HG03060 (cell line): ENCODE results near the gene SYT2.

Experiments used
- ATAC-seq: cut with Tn5 transposase; IDR thresholded peaks from one replicate; pipeline ENCODE4 v1.9.1; 2021; ENCODE audit warnings: low read depth, moderate number of reproducible peaks; ENCODE audit not compliant: unreplicated experiment

Gene SYT2

DNA sequence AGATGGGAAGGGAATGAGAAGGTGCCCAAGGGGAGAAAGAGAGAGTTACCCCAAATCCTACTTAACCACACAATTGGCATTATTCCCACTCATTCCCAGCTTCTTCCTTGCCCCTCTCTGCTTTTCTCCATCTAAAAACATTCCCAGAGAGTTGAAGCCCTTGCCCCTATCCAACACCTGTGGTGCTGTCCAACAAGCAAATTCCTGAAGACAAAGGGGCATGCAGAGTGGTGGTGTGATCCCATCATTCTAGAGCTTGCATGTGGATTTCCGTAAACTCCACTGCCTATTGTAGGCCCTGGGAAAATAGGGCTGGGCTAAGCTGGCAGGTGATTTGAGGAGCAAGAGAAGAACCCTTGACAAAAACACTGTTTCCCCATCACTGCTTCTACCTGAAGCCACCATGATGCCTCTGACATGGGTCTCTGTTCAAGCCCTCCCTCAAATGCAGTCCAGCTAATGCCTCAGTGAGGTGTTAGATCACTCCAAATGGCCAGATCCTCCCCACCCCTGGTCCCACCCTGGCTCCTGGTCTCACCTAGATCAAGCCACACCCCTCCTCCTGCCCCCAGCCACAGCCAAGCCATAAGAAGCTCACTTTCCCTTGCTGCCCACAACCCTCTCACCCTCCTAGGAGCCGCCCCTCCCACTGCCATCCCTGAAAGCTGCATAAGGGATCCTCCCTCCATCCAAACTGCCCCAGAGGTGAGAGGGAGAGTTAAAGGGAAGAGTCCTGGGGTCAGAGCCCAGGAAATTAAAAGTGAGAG lies 29.5 kb downstream of the SYT2 start:
- no peak for ATAC-seq

- no peak for ATAC-seq
Observed at GRCh38 chr1:202679406-202680177, 30.7 kb downstream of the SYT2 start.

GRCh38 chr1:202677433-202677832 lies 32.8 kb downstream of the SYT2 start:
- no peak for ATAC-seq

GRCh38 chr1:202673531-202673930 lies 36.7 kb downstream of the SYT2 start:
- no peak for ATAC-seq

- no peak for ATAC-seq
Observed at GRCh38 chr1:202671399-202671798, 38.9 kb downstream of the SYT2 start.

GRCh38 chr1:202665417-202665816 lies 44.8 kb downstream of the SYT2 start:
- no peak for ATAC-seq

DNA sequence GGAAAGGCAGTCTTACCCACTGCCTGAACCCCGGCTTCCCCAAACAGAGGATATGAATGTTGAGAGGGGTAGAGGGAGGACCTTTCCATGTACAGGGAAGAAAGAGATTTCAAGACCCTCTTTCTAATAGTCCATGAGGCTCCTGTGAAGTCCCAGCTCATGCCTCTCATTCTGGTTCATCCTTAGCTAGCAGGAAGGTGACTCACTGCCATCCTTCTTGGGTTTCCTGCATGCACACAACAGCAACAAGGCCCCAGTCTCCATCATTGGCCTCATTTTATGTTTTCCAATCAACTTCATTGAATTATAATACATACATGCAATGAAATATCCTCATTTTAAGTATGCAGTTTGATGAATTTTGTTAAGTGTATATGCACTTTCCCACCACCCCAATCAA lies 46.2 kb downstream of the SYT2 start:
- ATAC-seq: no peak

DNA sequence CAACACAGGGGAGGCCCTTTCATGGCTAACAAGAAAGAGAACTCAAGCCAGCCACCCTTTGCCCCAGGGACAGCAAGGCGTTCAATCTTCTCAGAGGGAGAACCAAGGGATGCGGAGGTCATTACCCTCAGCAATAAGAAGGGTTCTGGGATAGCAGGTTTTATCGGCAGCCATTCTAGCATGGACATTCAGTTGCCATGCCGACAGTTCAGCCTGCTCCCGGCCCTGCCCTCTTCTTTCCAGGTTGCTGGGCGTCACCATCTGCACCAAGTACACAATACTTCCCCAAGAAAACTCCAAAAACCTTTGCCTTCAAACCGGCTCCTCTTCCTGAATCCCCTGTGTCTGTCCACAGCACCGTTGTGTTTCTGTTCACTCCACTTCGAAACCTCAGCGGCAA lies 47.1 kb downstream of the SYT2 start:
- ATAC-seq: no peak

- no peak for ATAC-seq
Observed at GRCh38 chr1:202662081-202662480, 48.2 kb downstream of the SYT2 start.

DNA sequence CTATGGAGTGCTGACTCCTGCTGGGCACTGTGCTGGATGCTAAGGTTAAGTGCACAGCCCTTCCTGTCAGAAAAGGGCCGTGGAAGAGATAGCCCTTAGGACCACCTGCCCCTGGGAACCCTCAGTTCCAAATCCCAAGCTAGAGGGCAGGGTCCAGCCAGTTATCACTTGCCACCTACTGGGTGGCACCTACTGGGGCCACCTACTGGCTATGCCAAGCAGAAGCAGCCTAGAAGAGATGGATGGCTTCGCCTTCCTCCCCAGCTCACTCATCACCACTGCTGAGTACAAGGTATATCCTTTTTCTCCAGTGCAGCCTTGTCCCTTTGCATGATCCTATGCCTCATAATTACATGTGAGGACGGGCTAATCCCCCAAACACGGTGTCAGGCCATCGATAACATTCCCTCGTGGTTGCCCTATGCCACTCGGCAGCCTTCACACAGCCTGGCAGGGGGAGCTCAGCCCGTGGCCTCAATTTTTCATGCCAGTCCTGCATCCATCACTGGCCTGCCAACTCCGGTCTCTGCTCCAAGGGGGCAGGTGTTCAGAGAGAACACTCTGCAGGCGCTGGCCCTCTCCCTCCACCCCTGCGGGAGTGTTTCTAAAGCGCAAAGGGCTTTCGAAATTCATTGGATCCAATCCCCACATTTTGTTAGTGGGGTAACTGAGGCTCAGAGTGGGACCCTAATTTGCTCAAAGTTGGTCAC lies 49.0 kb downstream of the SYT2 start:
- ATAC-seq: no peak

- ATAC-seq: no peak
Observed at GRCh38 chr1:202659974-202660373, 50.3 kb downstream of the SYT2 start.

GRCh38 chr1:202659541-202659940 lies 50.7 kb downstream of the SYT2 start:
- no peak for ATAC-seq

DNA sequence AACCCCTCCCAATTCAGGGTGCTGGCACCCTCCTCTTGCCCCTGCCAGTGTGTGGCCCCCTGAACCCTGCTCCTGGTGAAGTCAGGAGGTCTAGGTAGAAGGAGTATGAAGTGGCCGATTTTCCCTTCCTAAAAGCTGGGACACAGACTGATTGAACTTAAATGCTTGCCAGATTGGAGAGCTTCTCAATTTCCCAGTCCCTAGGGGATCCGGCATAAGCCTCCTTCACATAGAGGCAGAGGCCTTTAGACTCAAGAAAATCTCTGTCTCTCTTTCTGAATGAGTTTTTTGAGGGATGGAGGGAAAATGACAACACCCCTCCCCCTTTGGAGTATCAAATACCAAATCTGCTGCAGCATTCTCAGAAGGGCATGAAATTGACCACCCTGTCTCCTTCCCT lies 51.5 kb downstream of the SYT2 start:
- no peak for ATAC-seq

DNA sequence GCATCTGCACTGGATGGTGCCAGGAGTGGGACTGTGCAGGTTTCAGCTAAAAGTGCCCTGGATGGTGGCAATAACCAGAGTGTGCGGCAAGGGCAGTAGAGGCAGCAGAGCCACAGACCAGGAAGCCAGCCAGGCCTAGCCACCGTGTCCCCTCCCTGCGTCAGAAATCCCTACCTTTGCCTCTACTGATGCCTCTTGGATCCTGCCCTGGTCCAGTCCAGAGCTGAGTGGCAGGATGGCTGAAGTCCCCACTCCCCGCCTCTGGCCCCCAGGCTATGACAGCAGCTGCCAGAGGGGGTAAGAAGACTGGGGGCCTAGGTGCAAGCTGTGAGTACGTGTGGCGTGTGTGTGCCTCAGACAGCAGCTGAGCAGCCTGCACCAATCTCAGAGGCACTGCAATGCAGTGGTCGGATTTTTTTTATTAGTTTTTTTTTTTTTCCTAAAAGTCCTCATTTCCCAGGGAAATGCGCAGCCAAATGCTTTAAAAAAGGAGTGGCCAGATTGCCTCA lies 51.9 kb downstream of the SYT2 start:
- ATAC-seq: no peak

DNA sequence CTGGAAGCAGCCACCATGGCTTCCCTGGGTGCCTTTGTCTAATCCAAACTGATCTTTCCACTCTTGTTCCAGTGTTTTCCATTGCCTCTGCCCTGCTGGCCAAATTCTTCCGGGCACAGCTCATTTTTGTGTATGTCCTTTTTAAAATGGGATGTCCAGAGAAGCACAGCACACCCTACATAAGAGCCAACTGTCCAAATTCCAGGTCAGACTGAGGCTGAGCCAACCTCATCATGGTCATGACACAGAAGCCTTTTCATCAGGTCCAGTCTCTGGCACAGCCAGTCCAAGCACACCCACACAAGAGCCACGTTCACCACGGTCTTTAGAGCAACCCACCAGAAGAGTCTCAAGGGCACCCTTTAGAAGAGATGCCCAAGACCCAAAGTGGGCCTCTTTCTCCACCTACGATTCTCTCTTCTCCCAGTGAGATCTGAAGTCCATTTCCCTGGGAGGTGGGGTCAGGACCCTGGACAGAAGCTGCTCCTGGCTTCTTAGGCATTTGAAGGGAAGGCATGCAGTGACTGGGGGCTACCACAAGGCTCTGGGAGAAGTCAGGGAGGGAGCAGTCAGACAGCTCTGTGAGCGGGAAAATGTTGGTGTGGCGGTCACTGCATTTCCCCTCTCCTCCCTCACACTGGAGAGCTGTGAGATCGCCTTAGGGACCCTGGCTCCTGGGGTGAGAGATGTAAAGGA lies 53.2 kb downstream of the SYT2 start:
- no peak for ATAC-seq

- no peak for ATAC-seq
Observed at GRCh38 chr1:202656057-202656456, 54.2 kb downstream of the SYT2 start.

GRCh38 chr1:202654079-202654478 lies 56.2 kb downstream of the SYT2 start:
- no peak for ATAC-seq

- ATAC-seq: no peak
Observed at GRCh38 chr1:202649553-202650392, 60.5 kb downstream of the SYT2 start.

GRCh38 chr1:202648605-202649226 lies 61.5 kb downstream of the SYT2 start:
- no peak for ATAC-seq
